ENCODE data around the gene TMEM156.

DNA sequence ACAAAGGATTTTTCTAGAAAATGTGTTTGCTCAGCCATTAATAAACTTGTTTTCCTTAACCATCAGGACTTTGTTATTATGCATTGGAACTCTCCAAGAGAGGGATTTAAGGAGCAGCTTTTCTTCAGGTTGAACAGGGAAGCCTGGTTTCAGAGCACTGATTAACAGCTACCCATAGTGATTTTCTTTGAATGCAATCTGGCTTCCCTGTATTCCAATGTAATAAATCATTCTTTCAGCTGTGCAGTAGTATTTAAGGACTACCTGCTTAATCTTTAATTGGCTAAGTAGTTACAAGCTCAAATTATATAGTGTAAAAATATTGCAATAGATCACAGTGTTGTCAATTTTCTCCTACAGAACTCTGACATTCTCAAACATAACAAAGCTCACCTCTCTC lies 77.5 kb downstream of the TMEM156 start:
- TF ChIP-seq, protein P1, sequence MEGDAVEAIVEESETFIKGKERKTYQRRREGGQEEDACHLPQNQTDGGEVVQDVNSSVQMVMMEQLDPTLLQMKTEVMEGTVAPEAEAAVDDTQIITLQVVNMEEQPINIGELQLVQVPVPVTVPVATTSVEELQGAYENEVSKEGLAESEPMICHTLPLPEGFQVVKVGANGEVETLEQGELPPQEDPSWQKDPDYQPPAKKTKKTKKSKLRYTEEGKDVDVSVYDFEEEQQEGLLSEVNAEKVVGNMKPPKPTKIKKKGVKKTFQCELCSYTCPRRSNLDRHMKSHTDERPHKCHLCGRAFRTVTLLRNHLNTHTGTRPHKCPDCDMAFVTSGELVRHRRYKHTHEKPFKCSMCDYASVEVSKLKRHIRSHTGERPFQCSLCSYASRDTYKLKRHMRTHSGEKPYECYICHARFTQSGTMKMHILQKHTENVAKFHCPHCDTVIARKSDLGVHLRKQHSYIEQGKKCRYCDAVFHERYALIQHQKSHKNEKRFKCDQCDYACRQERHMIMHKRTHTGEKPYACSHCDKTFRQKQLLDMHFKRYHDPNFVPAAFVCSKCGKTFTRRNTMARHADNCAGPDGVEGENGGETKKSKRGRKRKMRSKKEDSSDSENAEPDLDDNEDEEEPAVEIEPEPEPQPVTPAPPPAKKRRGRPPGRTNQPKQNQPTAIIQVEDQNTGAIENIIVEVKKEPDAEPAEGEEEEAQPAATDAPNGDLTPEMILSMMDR (IDR thresholded peaks at IDR 0.05; ENCODE audit: low read depth, low read length, missing input control) = no peak
- TF ChIP-seq YY1 (IDR thresholded peaks at IDR 0.05) = no peak
